ENCODE results near the gene RSPRY1.
A peak's percentile ranks its signal among the peaks of the same experiment; 100 is the strongest.

Gene RSPRY1

DNA sequence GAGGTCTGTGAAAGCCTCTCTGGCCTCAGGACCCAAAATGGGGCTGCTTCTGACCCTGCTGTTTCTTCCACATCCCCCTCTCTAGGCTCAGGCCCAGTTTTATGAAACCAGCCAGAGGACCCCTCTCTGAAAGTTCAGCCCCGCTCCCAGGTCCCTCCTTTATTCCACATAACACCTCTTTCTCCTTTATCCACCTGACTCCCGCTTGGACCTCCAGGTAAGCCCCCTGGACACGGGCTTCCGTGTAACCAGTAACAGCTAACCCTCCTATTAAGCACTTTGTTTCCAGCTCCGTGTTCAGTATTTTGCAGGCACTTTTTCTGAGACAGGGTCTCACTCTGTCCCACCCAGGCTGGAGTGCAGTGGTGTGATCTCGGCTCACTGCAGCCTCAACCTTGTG lies 37.6 kb upstream of the RSPRY1 start:
- Mint-ChIP-seq H3K27ac (peak overlapping the region; percentile 2), H3K9me3 (no peaks in the 10 kb centered on the region), H3K36me3 (peaks cover 13% of the 10 kb centered on the region), H3K4me3 (no peak overlapping the region), H3K4me1 (peaks cover 13% of the 10 kb centered on the region)
- no peak for ATAC-seq
- no peak for DNase-seq (ENCODE audit: low spot score in 2 of 2)

DNA sequence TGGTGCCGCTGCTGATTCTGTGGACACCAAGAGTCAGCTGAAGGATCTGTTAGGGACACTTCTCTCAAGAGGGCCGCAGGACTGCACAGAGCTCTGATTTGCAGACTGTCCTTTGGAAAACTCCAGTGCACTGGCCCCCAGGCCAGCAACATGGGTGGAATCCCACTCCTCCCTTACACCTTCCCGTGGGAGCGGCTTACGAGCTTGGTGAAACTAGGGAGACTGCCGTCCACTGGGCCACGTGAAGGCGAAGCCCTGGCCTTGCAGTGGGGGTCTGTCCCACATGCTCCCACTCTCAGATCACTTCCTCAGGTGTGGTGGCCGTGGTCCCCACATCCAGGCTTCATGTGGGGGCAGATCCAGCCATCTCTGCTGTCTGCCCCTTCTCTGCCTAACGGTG lies 36.7 kb upstream of the RSPRY1 start:
- no peak for ATAC-seq
- Mint-ChIP-seq H3K27ac (peak overlapping the region; percentile 2), H3K9me3 (no peaks in the 10 kb centered on the region), H3K36me3 (peaks cover 22% of the 10 kb centered on the region), H3K4me1 (peaks cover 13% of the 10 kb centered on the region), H3K4me3 (no peak overlapping the region)
- no peak for DNase-seq (ENCODE audit: low spot score in 2 of 2)

DNA sequence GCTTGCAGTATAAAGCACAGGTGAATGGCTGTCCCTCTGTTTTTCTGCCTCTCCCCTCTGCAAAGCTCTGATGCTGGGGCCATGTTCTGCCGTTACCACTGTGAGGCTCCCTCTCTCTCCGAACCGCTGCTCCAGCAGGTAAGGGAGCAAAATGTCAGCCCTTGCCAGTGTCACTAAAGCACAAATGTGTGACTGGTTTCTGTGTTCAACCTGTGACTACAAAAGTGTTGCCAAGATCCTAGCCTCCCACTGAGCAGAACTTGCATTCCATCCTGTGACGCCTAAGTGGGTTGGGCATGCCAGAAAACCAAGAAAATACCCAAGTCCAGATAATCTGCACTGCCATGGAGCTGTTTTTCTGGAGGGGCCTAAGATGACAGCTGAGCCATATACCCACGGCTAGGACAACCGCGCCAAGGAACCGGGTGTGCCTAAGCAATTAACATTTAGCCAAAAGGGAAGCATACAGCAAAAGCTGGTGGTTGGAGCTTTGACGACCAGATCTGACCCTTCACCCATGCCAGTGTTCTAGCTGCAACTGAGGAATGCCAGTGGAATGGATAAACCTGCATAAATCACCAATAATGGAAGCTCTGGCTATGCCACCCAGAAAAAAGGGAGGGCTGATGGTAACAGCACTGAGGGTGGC lies 35.3 kb upstream of the RSPRY1 start:
- Mint-ChIP-seq H3K27ac (peak overlapping the region; percentile 70), H3K4me3 (no peak overlapping the region), H3K9me3 (no peaks in the 10 kb centered on the region), H3K4me1 (peaks cover 6% of the 10 kb centered on the region), H3K36me3 (peaks cover 34% of the 10 kb centered on the region)
- ATAC-seq (no peak), DNase-seq (ENCODE audit: low spot score in 2 of 2) (no peak)

DNA sequence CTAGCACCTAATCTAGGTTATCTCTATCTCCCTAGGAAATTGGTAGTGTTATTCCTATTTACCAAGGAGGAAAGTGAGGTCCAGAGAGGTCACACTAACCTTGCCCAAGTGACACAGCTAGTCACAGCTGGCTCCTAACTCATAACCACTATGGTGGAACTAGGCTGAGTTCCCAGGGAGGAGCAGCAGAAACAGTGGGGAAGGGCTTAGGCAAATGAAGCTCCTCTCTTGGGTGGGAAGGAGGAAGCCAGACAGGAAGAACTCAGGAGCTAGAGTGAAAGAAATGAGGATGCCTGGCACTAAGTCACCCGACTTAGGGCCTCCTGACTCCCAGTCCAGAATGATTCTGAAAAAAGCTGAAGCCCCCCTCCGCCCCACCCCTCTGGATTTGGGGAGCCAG lies 34.8 kb upstream of the RSPRY1 start:
- ATAC-seq (no peak), DNase-seq (ENCODE audit: low spot score in 2 of 2) (no peak)
- Mint-ChIP-seq H3K27ac (peak overlapping the region; percentile 70), H3K9me3 (no peaks in the 10 kb centered on the region), H3K36me3 (peaks cover 37% of the 10 kb centered on the region), H3K4me1 (peaks cover 6% of the 10 kb centered on the region), H3K4me3 (no peak overlapping the region)

DNA sequence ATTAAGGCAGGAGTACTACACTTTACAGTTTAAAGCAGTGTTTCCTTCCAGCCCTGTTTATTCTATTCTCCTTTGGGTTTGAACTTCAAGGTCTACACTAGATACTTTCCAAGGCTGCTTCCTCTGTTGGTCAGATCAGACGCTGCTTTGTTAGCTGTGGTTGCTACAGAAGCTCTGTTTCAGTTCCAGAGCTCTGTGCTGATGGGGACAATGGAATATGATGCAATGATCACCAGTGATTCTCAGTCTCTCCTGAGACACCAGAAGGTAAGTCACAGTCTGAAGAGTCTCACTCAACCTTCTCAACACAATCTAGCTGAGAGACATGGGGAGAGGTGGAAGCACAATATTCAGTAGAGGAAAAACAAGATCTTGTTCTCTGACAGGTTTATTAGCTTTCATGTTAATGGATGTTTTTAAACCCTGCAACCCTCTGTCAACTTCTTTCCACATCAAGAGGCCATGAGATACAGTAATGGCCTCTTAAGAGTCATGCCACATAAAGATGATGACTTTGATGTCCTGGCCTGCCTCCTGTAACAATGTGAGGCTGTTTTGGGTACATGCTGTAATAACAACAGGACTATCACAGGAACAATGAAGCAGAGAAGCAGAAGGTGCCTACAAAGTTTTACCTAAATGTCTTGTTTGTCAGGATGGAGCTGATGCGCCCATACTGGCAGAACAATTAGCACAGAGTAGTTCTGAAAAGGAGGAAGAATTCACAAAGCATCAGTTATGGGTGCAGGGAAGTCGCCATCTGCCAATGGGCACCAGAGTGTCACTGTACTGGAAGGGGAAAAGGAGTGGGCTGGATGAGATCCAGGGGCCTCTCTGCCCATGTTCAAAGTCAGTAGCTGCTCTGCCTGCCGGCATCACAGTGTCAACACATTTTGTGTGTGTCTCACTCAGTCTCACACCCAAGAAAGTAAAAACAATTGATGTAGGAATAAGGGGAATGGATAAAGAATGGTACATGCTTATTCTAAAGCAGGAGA lies 33.7 kb upstream of the RSPRY1 start:
- Mint-ChIP-seq H3K4me3 (no peak overlapping the region), H3K36me3 (peaks cover 46% of the 10 kb centered on the region), H3K4me1 (peaks cover 6% of the 10 kb centered on the region), H3K27ac (peak overlapping the region; percentile 70), H3K9me3 (no peaks in the 10 kb centered on the region)
- ATAC-seq (no peak), DNase-seq (ENCODE audit: low spot score in 2 of 2) (no peak)

DNA sequence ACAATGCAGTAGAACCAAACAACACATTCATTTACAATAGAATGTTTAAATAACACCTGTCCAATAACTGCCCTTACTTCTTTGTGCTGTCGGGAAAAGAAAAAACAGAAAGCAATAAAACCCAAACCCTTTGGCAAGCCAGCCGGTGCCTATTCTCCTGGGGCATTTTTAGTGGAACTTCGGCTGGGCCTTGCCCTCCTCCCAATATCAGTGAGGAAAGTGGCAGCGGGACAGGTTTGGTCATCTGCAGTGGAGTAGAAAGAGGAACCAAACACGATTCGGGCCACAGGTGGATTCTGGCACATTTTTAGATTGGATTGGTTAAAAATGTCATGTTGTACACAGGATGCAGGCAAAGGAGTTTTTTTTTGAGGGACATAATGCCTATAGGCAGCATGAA lies 32.3 kb upstream of the RSPRY1 start:
- peak overlapping the region; percentile 74 for H3K27ac Mint-ChIP-seq
- H3K4me3 Mint-ChIP-seq = no peak overlapping the region
- no peaks in the 10 kb centered on the region for H3K9me3 Mint-ChIP-seq
- DNase-seq (ENCODE audit: low spot score in 2 of 2) = no peak
- ATAC-seq = no peak
- H3K4me1 Mint-ChIP-seq = no peaks in the 10 kb centered on the region
- H3K36me3 Mint-ChIP-seq = peaks cover 61% of the 10 kb centered on the region

DNA sequence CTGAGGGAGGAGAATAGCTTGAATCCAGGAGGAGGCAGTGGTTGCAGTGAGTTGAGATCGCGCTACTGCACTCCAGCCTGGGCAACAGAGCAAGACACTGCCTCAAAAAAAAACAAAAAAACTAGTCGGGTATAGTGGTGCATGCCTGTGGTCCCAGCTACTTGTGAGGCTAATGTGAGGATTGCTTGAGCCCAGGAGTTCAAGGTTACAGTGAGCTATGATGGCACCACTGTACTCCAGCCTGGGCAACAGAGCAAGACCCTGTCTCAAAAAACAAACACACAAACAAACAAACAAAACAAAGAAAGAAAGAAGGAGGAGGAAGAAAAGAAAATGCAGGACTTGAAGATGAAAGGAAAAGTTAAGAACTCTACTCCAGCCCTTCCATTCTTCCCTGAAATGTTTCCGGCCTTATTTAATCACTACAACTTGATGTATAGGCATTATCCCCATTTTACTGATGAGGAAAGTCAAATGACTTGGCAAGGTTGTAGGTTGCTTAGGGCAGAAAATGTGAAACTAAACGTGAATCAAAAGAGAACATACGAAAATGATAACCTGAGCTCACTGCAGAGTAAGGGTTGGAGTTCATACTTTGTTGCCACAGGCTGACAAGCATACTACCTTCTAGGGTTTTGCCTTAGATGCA lies 30.3 kb upstream of the RSPRY1 start:
- Mint-ChIP-seq H3K9me3 (no peaks in the 10 kb centered on the region), H3K4me3 (no peak overlapping the region), H3K36me3 (peaks cover 80% of the 10 kb centered on the region), H3K27ac (no peak overlapping the region), H3K4me1 (no peaks in the 10 kb centered on the region)
- DNase-seq (ENCODE audit: low spot score in 2 of 2) (no peak), ATAC-seq (no peak)

DNA sequence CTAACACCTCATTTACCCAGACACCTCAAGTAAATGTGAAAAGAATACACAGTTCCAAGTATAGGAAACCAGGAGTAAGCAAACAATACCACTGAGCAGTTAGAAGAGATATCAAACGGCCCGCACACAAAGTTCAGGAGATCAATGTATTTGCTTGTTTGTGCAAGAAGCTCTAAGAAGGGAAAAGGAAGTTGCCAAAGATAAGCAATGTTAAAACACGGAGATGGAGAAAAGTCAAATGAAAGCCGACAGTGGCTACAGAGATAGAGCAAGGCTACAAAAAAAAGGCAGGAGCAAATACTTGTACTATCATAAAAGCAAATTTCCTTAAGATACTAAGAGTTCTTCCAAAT lies 29.8 kb upstream of the RSPRY1 start:
- DNase-seq (ENCODE audit: low spot score in 2 of 2) (no peak), ATAC-seq (no peak)
- H3K4me1 Mint-ChIP-seq = no peaks in the 10 kb centered on the region
- H3K27ac Mint-ChIP-seq = no peak overlapping the region
- H3K9me3 Mint-ChIP-seq = no peaks in the 10 kb centered on the region
- H3K36me3 Mint-ChIP-seq = peaks cover 85% of the 10 kb centered on the region
- no peak overlapping the region for H3K4me3 Mint-ChIP-seq

DNA sequence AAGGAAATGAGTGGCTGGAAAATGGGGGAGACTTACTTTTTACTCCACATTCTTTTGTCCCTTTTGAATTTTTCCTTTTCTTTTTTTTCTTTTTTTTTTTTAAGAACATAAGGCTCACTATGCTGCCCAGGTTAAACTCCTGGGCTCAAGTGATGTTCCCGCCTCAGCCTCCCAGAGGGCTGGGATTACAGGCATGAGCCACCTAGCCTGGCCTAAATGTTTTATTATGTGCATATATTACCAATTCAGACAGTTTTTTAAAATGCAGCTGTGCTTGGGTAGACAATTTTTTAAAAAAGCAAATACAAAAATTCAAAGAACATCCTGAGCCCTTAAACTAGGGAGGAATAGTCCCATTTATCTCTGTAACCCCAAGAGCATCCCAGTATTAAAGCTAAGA lies 28.6 kb upstream of the RSPRY1 start:
- Mint-ChIP-seq H3K4me3 (no peak overlapping the region), H3K9me3 (no peaks in the 10 kb centered on the region), H3K27ac (no peak overlapping the region), H3K36me3 (peaks cover 94% of the 10 kb centered on the region), H3K4me1 (no peaks in the 10 kb centered on the region)
- no peak for DNase-seq (ENCODE audit: low spot score in 2 of 2)
- ATAC-seq = no peak

DNA sequence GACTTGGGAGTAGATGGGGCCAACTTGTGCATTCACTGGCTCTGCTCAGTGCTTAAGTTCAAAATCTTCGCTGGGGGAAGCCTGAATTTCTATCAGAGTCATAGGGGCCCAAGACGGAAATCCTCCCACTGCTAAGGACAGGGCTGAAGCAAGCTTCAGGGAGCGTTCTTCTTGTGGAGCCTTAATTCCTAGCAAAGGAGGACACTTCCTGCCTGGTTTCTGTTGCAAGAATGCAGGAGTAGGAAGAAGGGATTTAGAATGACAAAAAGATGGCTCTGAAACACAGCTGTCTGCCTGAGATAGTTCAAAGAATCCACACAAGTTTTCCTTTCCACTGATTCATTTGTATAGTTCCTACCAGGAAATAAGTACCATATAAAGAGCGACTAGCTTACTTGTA lies 26.7 kb upstream of the RSPRY1 start:
- no peak overlapping the region for H3K4me3 Mint-ChIP-seq
- peaks cover 94% of the 10 kb centered on the region for H3K36me3 Mint-ChIP-seq
- H3K9me3 Mint-ChIP-seq = no peaks in the 10 kb centered on the region
- H3K27ac Mint-ChIP-seq = no peak overlapping the region
- ATAC-seq = no peak
- H3K4me1 Mint-ChIP-seq = no peaks in the 10 kb centered on the region
- DNase-seq (ENCODE audit: low spot score in 2 of 2) = no peak

DNA sequence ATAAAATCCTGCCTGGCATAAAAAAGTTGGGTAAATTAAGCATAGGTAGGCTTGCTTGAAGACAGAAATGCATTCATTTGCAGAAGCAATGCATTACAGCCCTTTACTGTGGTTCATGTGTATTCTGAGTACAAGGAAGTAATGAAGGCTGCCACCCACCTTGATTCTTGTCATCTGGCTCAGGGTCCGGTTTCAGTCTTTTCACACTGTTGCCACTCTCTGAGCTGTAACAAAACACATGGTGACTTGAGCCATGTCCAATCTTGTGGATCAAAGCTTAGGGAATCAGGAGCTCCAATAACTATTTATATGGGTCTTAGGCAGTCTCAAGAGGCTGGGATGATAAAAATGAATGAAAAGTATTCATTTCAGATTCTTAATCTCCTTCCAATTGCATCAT lies 22.3 kb upstream of the RSPRY1 start:
- Mint-ChIP-seq H3K9me3 (no peaks in the 10 kb centered on the region), H3K4me3 (no peak overlapping the region), H3K27ac (no peak overlapping the region), H3K4me1 (no peaks in the 10 kb centered on the region), H3K36me3 (peaks cover 96% of the 10 kb centered on the region)
- no peak for DNase-seq (ENCODE audit: low spot score in 2 of 2)
- no peak for ATAC-seq

DNA sequence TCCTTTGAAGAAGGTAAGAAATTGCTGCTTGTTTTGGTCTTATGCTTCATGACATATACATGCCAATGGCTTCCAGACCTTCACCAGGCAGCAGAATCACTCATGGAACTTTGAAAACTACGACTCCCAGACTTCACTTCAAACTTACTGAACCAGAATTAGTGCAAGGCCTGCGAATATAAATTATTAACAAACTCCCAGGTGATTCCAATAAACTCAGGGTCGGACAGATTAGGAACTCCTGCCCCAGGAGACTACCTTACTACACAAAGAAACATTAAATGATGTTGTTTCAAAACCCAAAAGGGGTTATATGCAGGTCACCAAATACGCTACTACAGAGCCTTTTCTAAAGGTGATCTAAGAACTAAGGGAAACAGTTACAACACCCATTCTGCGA lies 20.6 kb upstream of the RSPRY1 start:
- Mint-ChIP-seq H3K4me1 (no peaks in the 10 kb centered on the region), H3K27ac (no peak overlapping the region), H3K9me3 (no peaks in the 10 kb centered on the region), H3K36me3 (peaks cover 96% of the 10 kb centered on the region), H3K4me3 (no peak overlapping the region)
- DNase-seq (ENCODE audit: low spot score in 2 of 2) (no peak), ATAC-seq (no peak)

DNA sequence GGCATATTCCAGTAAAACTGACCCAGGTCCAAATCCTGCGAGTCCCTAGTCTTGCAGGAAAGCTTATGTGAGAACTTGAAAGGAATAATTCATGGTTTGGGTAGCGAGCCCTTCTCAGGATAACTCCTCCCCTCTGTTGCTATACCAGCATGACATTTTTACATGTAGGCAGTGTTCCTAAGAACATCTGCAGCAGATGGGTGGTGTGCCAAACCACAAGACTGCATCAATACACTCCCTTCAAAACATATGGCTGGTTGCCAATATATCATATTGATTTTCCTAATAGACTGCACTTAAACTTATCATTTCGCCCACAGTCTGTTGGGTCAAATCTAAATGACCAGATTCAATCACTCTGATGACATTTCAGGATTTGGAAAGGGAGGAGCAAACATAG lies 20.2 kb upstream of the RSPRY1 start:
- H3K9me3 Mint-ChIP-seq = no peaks in the 10 kb centered on the region
- H3K36me3 Mint-ChIP-seq = peaks cover 96% of the 10 kb centered on the region
- H3K4me1 Mint-ChIP-seq = no peaks in the 10 kb centered on the region
- H3K27ac Mint-ChIP-seq = no peak overlapping the region
- no peak overlapping the region for H3K4me3 Mint-ChIP-seq
- ATAC-seq (no peak), DNase-seq (ENCODE audit: low spot score in 2 of 2) (no peak)

DNA sequence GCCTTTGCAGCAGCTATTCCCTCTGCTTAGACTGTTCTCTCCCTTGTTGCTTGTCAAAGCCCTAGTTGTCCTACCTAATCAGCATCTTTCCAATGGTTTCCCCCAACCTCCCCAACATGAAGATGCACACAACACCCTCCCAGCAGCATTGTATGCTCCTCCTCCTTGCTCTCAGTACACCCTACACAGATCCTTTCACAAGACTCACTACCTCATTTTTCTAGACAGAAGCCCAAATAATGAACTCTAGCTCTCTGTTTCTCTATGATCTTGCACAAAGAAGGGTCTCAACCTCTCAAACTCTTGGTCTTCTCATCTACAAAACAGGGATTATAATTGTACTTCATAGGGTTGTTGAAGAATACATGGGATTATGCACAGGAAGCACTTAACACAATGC lies 19.7 kb upstream of the RSPRY1 start:
- no peak overlapping the region for H3K27ac Mint-ChIP-seq
- no peaks in the 10 kb centered on the region for H3K9me3 Mint-ChIP-seq
- no peak overlapping the region for H3K4me3 Mint-ChIP-seq
- H3K4me1 Mint-ChIP-seq = no peaks in the 10 kb centered on the region
- no peak for ATAC-seq
- DNase-seq (ENCODE audit: low spot score in 2 of 2) = no peak
- H3K36me3 Mint-ChIP-seq = peaks cover 96% of the 10 kb centered on the region

DNA sequence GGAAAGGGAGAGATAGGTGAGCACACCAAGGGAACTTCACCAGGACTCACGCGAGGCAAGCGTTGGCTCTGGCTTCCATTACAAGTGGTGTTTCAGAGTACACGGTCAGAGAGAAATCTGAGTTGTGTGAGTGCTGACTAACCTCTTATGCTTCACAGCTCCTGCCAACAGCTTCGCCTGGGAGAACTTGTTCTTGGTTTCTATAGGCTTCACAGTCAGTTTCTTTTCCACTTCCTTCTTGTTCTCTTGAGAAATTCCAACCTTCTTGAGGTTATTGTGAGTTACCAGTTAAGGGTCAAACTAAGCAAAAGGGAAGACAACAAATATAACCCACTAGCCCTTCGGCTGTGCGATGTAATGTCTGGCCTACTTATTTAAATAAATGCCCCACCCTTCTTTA lies 19.2 kb upstream of the RSPRY1 start:
- Mint-ChIP-seq H3K4me3 (no peak overlapping the region), H3K9me3 (no peaks in the 10 kb centered on the region), H3K27ac (no peak overlapping the region), H3K36me3 (peaks cover 96% of the 10 kb centered on the region), H3K4me1 (no peaks in the 10 kb centered on the region)
- DNase-seq (ENCODE audit: low spot score in 2 of 2) (no peak), ATAC-seq (no peak)

DNA sequence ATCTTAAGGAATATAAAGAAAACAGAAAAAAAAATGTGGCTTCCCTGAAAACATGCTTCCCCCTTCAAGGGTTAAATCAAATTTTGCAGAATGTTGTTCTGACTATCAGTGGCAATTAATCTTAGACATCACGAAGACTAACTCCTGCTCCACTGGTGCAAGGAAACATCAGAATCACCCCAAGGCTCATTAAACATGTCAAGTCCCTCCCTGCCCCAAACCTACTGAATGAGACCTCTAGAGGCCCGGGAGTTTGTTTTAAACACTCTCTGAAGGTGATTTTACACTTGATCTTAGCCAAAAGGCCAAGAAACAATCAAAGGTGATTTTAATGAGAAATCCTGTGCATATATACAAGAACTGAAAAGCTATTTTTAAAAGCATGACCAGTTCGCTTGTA lies 18.6 kb upstream of the RSPRY1 start:
- Mint-ChIP-seq H3K4me3 (no peak overlapping the region), H3K36me3 (peaks cover 96% of the 10 kb centered on the region), H3K4me1 (no peaks in the 10 kb centered on the region), H3K9me3 (no peaks in the 10 kb centered on the region), H3K27ac (no peak overlapping the region)
- DNase-seq (ENCODE audit: low spot score in 2 of 2) (no peak), ATAC-seq (no peak)
